Stimulated activated CD4-positive, alpha-beta T cell treated with anti-CD3 and anti-CD28 coated beads, Interleukin-15, amount 100 ng/mL, for 1 hour (primary cell): Measurements from ENCODE around the gene CERS5.

Experiments used
- DNase-seq, 2 donors: peaks; one replicate each; pipeline ENCODE4 v3.0.0-alpha.2; 2020; ENCODE audit warnings: low read depth in 1 of 2, low spot score in 1 of 2

Gene CERS5

GRCh38 chr12:50079771-50080170 is 87.4 kb downstream of the CERS5 start:
- DNase-seq, result no peak
